Measurements from ENCODE around the gene ITPK1.
A peak's percentile ranks its signal among the peaks of the same experiment; 100 is the strongest.

Gene ITPK1

GRCh38 chr14:92951912-92952471 is 163.7 kb downstream of the ITPK1 start:
- peak; percentile 68 for FAIRE-seq

DNA sequence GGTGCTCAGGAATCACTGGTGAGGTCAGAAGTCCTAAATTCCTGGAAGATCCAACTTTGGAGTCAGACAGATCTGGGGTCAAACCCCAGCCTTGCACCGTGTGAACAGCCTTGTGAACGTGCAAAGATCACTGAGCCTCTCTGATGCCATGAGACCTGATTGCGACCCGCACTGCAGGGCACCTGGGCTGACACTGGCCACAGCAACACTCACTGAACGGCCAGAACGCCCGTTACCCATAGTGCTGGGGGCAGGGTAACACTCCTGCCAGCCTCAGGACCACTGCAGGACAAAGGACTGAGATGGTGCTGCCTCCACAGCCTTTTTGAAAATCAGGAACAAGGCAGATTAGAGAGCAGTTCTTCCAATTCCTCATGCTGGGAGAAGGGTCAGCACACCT is 164.5 kb downstream of the ITPK1 start:
- DNase-seq (ENCODE audit: insufficient read length, low spot score) (no peak), FAIRE-seq (no peak)
- TF ChIP-seq POLR2A (IDR thresholded peaks at IDR 0.05; ENCODE audit: low read depth, low read length): no peak

More at GRCh38 chr14:92951912-92952471, 163.7 kb downstream of the ITPK1 start:
- TF ChIP-seq POLR2A (IDR thresholded peaks at IDR 0.05; ENCODE audit: low read depth, low read length): no peak
- DNase-seq (ENCODE audit: insufficient read length, low spot score): peak; percentile 91

DNA sequence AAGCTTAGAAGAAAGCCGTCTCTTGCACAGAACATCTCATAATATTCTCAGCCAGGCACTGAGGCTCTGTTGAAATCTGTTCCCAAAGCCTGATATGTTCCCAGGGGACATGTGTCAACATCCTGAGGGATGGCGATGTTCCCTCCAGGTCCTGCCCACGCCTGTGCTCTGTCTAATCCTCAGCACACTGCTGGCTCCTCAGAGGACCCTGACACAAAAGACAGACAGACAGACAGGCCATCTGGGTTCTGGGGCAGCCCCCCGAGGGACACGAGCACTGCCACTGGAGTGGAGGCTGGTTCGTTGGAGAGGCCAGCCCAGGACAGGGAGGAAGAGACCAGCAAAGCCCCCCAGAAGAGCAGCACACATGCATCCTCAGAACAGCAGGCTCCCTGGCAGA is 165.0 kb downstream of the ITPK1 start:
- FAIRE-seq (no peak), DNase-seq (ENCODE audit: insufficient read length, low spot score) (no peak)
- TF ChIP-seq POLR2A (IDR thresholded peaks at IDR 0.05; ENCODE audit: low read depth, low read length): no peak

- DNase-seq (ENCODE audit: insufficient read length, low spot score) (no peak), FAIRE-seq (no peak)
- TF ChIP-seq POLR2A (IDR thresholded peaks at IDR 0.05; ENCODE audit: low read depth, low read length): no peak
Measured at GRCh38 chr14:92950193-92950540, 165.6 kb downstream of the ITPK1 start.

- DNase-seq (ENCODE audit: insufficient read length, low spot score) (no peak), FAIRE-seq (no peak)
- TF ChIP-seq POLR2A (IDR thresholded peaks at IDR 0.05; ENCODE audit: low read depth, low read length): no peak
Measured at GRCh38 chr14:92949496-92950192, 166.1 kb downstream of the ITPK1 start.

DNA sequence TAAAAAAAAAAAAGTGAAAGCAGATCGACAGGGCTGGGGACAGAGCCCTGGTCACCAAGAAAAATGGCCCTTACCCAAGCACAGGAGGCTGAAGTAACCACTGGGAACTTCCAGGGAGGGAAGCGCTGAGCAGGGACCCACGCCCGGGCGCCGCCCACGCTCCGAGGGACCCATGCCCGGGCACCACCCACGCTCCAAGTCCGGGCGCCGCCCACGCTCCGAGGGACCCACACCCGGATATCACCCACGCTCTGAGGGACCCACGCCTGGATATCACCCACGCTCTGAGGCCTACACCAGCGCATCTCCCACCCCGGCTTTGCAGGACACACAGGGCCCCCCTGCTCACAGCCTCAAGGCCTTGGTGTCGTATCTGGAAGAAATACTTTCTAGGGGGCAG is 167.1 kb downstream of the ITPK1 start:
- no peak for DNase-seq (ENCODE audit: insufficient read length, low spot score)
- no peak for FAIRE-seq
- no peak for TF ChIP-seq POLR2A (IDR thresholded peaks at IDR 0.05; ENCODE audit: low read depth, low read length)

GRCh38 chr14:92946847-92947545 is 168.7 kb downstream of the ITPK1 start:
- TF ChIP-seq POLR2A (IDR thresholded peaks at IDR 0.05; ENCODE audit: low read depth, low read length): no peak
- FAIRE-seq: no peak

GRCh38 chr14:92945959-92946846 is 169.5 kb downstream of the ITPK1 start:
- TF ChIP-seq POLR2A (IDR thresholded peaks at IDR 0.05; ENCODE audit: low read depth, low read length): no peak
- peak; percentile 82 for DNase-seq (ENCODE audit: insufficient read length, low spot score)
- no peak for FAIRE-seq

More at GRCh38 chr14:92946847-92947545, 168.7 kb downstream of the ITPK1 start:
- no peak for DNase-seq (ENCODE audit: insufficient read length, low spot score)

DNA sequence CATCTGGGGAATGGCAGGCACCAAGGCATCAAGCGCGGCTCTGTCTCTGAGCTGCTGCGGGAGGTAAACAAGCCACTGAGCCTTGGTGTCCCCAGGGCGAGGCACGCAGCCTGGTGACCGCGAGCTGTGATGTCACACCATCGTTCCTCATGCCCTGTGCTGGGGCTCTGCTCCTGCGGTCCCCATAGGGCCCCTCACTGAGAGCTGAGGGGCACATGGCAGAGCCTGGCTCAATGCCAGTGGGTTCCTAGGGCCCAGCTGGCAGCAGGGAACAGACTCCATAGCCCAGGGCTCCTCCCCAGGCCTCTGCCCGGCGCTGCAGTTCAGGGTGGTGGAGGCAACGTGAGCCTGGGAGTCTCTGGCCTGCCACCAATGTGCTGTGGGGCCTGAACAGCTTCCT is 170.2 kb downstream of the ITPK1 start:
- FAIRE-seq (no peak), DNase-seq (ENCODE audit: insufficient read length, low spot score) (no peak)

DNA sequence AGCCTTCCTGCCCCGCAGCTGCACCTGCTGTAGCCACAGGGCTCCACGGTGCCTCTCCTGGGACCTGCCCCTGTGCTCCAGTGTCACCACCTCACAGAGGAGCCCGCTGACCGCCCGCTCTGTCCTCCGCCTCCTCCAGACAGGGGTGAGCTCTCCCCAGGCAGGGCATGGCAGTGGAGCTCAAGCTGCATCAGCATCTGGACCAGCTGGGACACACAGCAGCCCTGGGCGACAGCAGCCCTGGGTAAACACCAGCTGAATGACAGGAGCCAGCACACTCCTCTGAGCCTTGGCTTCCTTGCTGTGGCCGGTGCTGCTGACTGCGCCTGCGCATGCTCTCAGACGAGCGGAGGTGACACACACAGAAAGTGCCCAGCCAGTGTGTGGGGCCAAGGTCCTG is 170.7 kb downstream of the ITPK1 start:
- TF ChIP-seq POLR2A (IDR thresholded peaks at IDR 0.05; ENCODE audit: low read depth, low read length): no peak
- no peak for FAIRE-seq
- no peak for DNase-seq (ENCODE audit: insufficient read length, low spot score)

More for the DNA sequence above, 170.2 kb downstream of the ITPK1 start:
- no peak for TF ChIP-seq POLR2A (IDR thresholded peaks at IDR 0.05; ENCODE audit: low read depth, low read length)

DNA sequence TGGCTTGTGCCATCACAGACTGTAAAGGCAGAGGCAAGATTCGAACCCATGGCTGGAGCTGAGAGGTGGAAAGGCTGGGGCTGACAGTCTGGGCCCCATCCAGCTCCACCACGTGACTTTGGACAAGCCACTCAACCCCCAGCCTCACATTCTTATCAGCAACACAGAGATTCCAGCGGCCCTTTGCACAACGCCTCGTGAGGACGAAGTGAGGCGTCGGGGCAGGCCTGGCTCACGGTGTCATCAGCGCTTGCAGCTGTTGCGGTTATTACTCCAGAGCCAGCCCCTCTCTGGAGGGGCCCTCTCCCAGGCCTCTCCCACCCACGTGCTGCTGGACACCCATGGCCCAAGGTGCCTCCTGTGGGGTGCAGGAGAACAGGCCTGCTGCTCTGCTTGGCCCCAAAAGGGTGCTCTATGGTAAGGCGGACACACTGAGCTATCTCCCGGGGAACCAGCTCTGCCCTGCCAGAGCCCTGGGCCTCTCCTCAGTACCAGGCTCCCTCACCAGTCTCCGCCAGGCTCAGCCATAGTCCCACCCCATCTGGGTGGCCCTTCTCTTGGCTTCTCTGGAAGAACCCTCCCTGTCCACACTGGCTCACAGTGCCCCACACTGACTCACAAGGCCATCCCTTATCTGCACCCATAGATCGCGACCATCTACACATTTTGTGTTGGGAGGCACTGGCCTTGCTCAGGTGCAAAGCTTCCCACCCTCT is 171.7 kb downstream of the ITPK1 start:
- no peak for TF ChIP-seq POLR2A (IDR thresholded peaks at IDR 0.05; ENCODE audit: low read depth, low read length)
- DNase-seq (ENCODE audit: insufficient read length, low spot score) (no peak), FAIRE-seq (no peak)

DNA sequence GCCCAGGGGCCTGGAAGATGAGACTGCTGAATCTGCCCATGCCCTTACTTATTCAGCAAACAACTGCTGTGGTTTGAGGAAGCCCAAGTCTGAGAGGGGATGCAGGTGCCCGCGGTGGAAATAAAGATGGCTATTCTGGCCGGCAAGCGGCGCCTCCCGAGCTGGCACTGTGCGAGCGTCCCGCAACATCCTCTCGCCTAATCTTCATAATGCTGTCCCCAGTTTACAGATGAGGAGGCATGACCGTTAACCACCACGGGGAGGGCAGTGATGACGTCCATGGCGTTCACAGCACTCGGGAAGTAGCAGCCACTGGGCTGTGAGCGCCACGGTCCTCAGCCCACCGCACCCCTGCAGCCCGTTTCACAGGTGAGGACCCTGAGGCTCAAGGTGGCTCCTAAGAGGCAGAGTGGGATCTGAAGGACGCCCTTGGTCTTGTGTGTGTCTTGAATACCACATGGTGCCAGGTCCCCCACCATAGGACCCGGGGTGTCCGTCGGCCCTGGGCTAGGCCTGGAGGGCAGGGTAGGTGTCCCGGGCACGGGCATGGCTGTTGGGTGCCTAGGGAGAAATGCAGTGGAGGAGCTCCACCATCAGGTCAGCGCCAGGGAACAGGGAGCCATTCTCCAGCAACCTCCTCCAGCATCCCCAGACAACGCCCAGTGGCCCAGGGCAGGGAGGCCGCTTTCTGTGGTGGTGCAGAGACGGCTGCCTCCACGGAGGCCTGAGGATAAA is 172.6 kb downstream of the ITPK1 start:
- no peak for TF ChIP-seq POLR2A (IDR thresholded peaks at IDR 0.05; ENCODE audit: low read depth, low read length)
- no peak for FAIRE-seq

GRCh38 chr14:92942576-92942975 is 173.1 kb downstream of the ITPK1 start:
- TF ChIP-seq POLR2A (IDR thresholded peaks at IDR 0.05; ENCODE audit: low read depth, low read length): no peak
- DNase-seq (ENCODE audit: insufficient read length, low spot score): no peak
- FAIRE-seq: no peak

More for the DNA sequence above, 172.6 kb downstream of the ITPK1 start:
- no peak for DNase-seq (ENCODE audit: insufficient read length, low spot score)

Measured in H54 (cell line).